ENCODE data around the gene TCERG1L.

Gene TCERG1L

GRCh38 chr10:131200856-131201470 is 110.6 kb downstream of the TCERG1L start:
- no peak overlapping the region for H3K27ac ChIP-seq (replicated peaks)
- no peak overlapping the region for H3K4me3 ChIP-seq (replicated peaks; ENCODE audit: insufficient read depth, low read length)
- H3K27me3 ChIP-seq (ENCODE audit: insufficient read depth, poor library complexity, severe bottlenecking), result no peaks in the 10 kb centered on the region
- DNase-seq (ENCODE audit: low read depth in 1 of 2, low spot score in 1 of 2), result no peak
- TF ChIP-seq, protein P1, sequence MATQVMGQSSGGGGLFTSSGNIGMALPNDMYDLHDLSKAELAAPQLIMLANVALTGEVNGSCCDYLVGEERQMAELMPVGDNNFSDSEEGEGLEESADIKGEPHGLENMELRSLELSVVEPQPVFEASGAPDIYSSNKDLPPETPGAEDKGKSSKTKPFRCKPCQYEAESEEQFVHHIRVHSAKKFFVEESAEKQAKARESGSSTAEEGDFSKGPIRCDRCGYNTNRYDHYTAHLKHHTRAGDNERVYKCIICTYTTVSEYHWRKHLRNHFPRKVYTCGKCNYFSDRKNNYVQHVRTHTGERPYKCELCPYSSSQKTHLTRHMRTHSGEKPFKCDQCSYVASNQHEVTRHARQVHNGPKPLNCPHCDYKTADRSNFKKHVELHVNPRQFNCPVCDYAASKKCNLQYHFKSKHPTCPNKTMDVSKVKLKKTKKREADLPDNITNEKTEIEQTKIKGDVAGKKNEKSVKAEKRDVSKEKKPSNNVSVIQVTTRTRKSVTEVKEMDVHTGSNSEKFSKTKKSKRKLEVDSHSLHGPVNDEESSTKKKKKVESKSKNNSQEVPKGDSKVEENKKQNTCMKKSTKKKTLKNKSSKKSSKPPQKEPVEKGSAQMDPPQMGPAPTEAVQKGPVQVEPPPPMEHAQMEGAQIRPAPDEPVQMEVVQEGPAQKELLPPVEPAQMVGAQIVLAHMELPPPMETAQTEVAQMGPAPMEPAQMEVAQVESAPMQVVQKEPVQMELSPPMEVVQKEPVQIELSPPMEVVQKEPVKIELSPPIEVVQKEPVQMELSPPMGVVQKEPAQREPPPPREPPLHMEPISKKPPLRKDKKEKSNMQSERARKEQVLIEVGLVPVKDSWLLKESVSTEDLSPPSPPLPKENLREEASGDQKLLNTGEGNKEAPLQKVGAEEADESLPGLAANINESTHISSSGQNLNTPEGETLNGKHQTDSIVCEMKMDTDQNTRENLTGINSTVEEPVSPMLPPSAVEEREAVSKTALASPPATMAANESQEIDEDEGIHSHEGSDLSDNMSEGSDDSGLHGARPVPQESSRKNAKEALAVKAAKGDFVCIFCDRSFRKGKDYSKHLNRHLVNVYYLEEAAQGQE (IDR thresholded peaks at IDR 0.05; ENCODE audit: insufficient replicate concordance, low read depth), result no peak
- TF ChIP-seq POLR2AphosphoS5 (IDR thresholded peaks at IDR 0.05; ENCODE audit: low read depth) (no peak), SPI1 (IDR thresholded peaks at IDR 0.05; ENCODE audit: borderline replicate concordance, low read depth) (no peak), GABPA (IDR thresholded peaks at IDR 0.05; ENCODE audit: low read depth) (no peak)
- TF ChIP-seq, protein P2, sequence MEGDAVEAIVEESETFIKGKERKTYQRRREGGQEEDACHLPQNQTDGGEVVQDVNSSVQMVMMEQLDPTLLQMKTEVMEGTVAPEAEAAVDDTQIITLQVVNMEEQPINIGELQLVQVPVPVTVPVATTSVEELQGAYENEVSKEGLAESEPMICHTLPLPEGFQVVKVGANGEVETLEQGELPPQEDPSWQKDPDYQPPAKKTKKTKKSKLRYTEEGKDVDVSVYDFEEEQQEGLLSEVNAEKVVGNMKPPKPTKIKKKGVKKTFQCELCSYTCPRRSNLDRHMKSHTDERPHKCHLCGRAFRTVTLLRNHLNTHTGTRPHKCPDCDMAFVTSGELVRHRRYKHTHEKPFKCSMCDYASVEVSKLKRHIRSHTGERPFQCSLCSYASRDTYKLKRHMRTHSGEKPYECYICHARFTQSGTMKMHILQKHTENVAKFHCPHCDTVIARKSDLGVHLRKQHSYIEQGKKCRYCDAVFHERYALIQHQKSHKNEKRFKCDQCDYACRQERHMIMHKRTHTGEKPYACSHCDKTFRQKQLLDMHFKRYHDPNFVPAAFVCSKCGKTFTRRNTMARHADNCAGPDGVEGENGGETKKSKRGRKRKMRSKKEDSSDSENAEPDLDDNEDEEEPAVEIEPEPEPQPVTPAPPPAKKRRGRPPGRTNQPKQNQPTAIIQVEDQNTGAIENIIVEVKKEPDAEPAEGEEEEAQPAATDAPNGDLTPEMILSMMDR (IDR thresholded peaks at IDR 0.05; ENCODE audit: insufficient read depth, low read length), result no peak

DNA sequence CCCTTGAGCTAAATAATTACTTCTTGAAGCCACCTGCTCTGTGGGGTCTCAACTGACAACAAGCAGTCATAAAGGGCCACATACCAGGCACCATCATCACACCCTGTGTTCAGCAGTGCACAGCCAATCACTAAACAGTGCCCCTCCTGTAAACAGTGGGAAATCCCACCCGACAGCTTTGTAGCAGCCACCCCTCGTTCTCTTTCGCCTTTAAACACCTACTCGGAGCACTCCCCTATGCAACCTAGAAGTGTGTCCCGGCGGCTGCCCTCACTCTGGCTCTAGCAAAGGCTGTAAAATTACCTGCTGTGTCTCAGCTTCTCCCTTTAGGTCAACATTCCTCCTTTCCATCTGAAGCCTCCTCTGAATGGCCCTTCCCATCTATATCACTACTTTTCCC is 111.9 kb downstream of the TCERG1L start:
- Histone ChIP-seq H3K27ac (replicated peaks) (no peak overlapping the region), H3K27me3 (ENCODE audit: insufficient read depth, poor library complexity, severe bottlenecking) (no peaks in the 10 kb centered on the region)

GRCh38 chr10:131198843-131199242 is 112.7 kb downstream of the TCERG1L start:
- TF ChIP-seq SPI1 (IDR thresholded peaks at IDR 0.05; ENCODE audit: borderline replicate concordance, low read depth) (no peak), GABPA (IDR thresholded peaks at IDR 0.05; ENCODE audit: low read depth) (no peak)
- TF ChIP-seq, protein P1 (IDR thresholded peaks at IDR 0.05; ENCODE audit: insufficient replicate concordance, low read depth), result no peak
- H3K27ac ChIP-seq (replicated peaks), result no peak overlapping the region

More for the DNA sequence above, 111.9 kb downstream of the TCERG1L start:
- DNase-seq (ENCODE audit: low read depth in 1 of 2, low spot score in 1 of 2), result no peak
- TF ChIP-seq GABPA (IDR thresholded peaks at IDR 0.05; ENCODE audit: low read depth) (no peak), POLR2AphosphoS5 (IDR thresholded peaks at IDR 0.05; ENCODE audit: low read depth) (no peak), SPI1 (IDR thresholded peaks at IDR 0.05; ENCODE audit: borderline replicate concordance, low read depth) (no peak)
- TF ChIP-seq, protein P2 (IDR thresholded peaks at IDR 0.05; ENCODE audit: insufficient read depth, low read length), result no peak
- TF ChIP-seq, protein P1 (IDR thresholded peaks at IDR 0.05; ENCODE audit: insufficient replicate concordance, low read depth), result no peak
- H3K4me3 ChIP-seq (replicated peaks; ENCODE audit: insufficient read depth, low read length), result no peak overlapping the region

More at GRCh38 chr10:131198843-131199242, 112.7 kb downstream of the TCERG1L start:
- Histone ChIP-seq H3K27me3 (ENCODE audit: insufficient read depth, poor library complexity, severe bottlenecking) (no peaks in the 10 kb centered on the region), H3K4me3 (replicated peaks; ENCODE audit: insufficient read depth, low read length) (no peak overlapping the region)
- DNase-seq (ENCODE audit: low read depth in 1 of 2, low spot score in 1 of 2), result no peak
